Liver (tissue), 3 donors: ENCODE measurements around the gene AMN1.

Experiments used
- FOXA1 ChIP-seq: IDR thresholded peaks from 2 replicates; pipeline ENCODE4 v1.6.1; 2016; ENCODE audit warnings: antibody characterized with exemption
- GABPA ChIP-seq, 2 donors: IDR thresholded peaks in 1 of 2; conservative IDR thresholded peaks in 1 of 2; 2 replicates each; pipeline ENCODE4 v1.6.1; 2016; ENCODE audit warnings: antibody characterized with exemption in 2 of 2, mild to moderate bottlenecking in 1 of 2, moderate library complexity in 1 of 2
- JUND ChIP-seq, 2 donors: IDR thresholded peaks; 2 replicates each; pipeline ENCODE4 v1.6.1; 2016; ENCODE audit warnings: antibody characterized with exemption in 2 of 2
- RAD21 ChIP-seq, 2 donors: IDR thresholded peaks; 2 replicates each; pipeline ENCODE4 v1.6.1; 2016; ENCODE audit warnings: antibody characterized with exemption in 2 of 2, mild to moderate bottlenecking in 2 of 2
- RXRA ChIP-seq, 2 donors: IDR thresholded peaks; 2 replicates each; pipeline ENCODE4 v1.6.1; 2017 to 2018; ENCODE audit warnings: antibody characterized with exemption in 2 of 2, mild to moderate bottlenecking in 1 of 2
- SP1 ChIP-seq: IDR thresholded peaks from 2 replicates; pipeline ENCODE4 v1.6.1; 2018; ENCODE audit warnings: antibody characterized with exemption, mild to moderate bottlenecking
- TAF1 ChIP-seq: conservative IDR thresholded peaks from 2 replicates; pipeline ENCODE4 v1.6.1; 2016; ENCODE audit warnings: antibody characterized with exemption, mild to moderate bottlenecking
- YY1 ChIP-seq: IDR thresholded peaks from 2 replicates; pipeline ENCODE4 v1.6.1; 2016; ENCODE audit warnings: antibody characterized with exemption, mild to moderate bottlenecking
- TF ChIP-seq, protein P1 (sequence below): IDR thresholded peaks from 2 replicates; pipeline ENCODE4 v1.6.1; 2016; ENCODE audit warnings: antibody characterized with exemption
- TF ChIP-seq, protein P2 (sequence below): fragments of 150-350 bp; IDR thresholded peaks from 2 replicates; pipeline ENCODE4 v1.5.1; 2017; ENCODE audit warnings: improper control_type of control experiment, low read depth, low read length; ENCODE audit not compliant: missing input control
- TF ChIP-seq, protein P3 (sequence below): IDR thresholded peaks from 2 replicates; pipeline ENCODE4 v1.6.1; 2016; ENCODE audit warnings: antibody characterized with exemption
- TF ChIP-seq, protein P4 (sequence below): IDR thresholded peaks from 2 replicates; pipeline ENCODE4 v1.6.1; 2016; ENCODE audit warnings: antibody characterized with exemption, mild to moderate bottlenecking
- TF ChIP-seq, protein P5 (sequence below): IDR thresholded peaks from 2 replicates; pipeline ENCODE4 v1.6.1; 2016; ENCODE audit warnings: antibody characterized with exemption
- donor health status: healthy.
- donor health status: healthy.

DNA sequence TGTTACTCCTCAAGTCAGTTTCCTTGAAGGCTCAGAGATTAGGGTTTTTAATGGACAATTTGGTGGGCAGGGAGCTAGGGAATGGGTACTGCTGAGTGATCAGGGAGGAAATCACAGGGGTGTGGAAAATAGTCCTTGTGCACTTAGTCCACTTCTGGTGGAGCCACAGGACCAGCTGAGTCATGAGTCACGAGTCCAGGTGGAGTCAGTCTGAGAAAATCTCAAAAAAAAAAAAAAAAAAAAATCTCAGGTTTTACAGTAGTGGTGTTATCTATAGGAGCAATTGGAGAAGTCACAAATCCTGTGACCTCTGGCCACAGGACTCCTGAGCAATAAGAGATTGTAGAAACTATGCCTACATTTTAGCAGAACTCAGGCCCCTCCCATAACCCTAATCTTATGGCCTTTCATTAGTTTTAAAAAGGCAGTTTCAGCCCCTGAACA lies 28.2 kb upstream of the AMN1 start:
- TF ChIP-seq, protein P1, sequence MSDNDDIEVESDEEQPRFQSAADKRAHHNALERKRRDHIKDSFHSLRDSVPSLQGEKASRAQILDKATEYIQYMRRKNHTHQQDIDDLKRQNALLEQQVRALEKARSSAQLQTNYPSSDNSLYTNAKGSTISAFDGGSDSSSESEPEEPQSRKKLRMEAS: no peak
- TF ChIP-seq, protein P2, sequence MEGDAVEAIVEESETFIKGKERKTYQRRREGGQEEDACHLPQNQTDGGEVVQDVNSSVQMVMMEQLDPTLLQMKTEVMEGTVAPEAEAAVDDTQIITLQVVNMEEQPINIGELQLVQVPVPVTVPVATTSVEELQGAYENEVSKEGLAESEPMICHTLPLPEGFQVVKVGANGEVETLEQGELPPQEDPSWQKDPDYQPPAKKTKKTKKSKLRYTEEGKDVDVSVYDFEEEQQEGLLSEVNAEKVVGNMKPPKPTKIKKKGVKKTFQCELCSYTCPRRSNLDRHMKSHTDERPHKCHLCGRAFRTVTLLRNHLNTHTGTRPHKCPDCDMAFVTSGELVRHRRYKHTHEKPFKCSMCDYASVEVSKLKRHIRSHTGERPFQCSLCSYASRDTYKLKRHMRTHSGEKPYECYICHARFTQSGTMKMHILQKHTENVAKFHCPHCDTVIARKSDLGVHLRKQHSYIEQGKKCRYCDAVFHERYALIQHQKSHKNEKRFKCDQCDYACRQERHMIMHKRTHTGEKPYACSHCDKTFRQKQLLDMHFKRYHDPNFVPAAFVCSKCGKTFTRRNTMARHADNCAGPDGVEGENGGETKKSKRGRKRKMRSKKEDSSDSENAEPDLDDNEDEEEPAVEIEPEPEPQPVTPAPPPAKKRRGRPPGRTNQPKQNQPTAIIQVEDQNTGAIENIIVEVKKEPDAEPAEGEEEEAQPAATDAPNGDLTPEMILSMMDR: no peak
- TF ChIP-seq, protein P3, sequence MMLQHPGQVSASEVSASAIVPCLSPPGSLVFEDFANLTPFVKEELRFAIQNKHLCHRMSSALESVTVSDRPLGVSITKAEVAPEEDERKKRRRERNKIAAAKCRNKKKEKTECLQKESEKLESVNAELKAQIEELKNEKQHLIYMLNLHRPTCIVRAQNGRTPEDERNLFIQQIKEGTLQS: no peak
- no peak for TF ChIP-seq FOXA1
- TF ChIP-seq RAD21 (IDR thresholded peaks at IDR 0.05): no peak
- no peak for TF ChIP-seq YY1
- TF ChIP-seq, protein P4, sequence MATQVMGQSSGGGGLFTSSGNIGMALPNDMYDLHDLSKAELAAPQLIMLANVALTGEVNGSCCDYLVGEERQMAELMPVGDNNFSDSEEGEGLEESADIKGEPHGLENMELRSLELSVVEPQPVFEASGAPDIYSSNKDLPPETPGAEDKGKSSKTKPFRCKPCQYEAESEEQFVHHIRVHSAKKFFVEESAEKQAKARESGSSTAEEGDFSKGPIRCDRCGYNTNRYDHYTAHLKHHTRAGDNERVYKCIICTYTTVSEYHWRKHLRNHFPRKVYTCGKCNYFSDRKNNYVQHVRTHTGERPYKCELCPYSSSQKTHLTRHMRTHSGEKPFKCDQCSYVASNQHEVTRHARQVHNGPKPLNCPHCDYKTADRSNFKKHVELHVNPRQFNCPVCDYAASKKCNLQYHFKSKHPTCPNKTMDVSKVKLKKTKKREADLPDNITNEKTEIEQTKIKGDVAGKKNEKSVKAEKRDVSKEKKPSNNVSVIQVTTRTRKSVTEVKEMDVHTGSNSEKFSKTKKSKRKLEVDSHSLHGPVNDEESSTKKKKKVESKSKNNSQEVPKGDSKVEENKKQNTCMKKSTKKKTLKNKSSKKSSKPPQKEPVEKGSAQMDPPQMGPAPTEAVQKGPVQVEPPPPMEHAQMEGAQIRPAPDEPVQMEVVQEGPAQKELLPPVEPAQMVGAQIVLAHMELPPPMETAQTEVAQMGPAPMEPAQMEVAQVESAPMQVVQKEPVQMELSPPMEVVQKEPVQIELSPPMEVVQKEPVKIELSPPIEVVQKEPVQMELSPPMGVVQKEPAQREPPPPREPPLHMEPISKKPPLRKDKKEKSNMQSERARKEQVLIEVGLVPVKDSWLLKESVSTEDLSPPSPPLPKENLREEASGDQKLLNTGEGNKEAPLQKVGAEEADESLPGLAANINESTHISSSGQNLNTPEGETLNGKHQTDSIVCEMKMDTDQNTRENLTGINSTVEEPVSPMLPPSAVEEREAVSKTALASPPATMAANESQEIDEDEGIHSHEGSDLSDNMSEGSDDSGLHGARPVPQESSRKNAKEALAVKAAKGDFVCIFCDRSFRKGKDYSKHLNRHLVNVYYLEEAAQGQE: no peak
- no peak for TF ChIP-seq GABPA (IDR thresholded peaks at IDR 0.05 in 1 of 2, conservative IDR thresholded peaks at IDR 0.05 in 1 of 2)
- no peak for TF ChIP-seq JUND (IDR thresholded peaks at IDR 0.05)
- TF ChIP-seq TAF1: no peak
- no peak for TF ChIP-seq RXRA (IDR thresholded peaks at IDR 0.05)
- TF ChIP-seq, protein P5, sequence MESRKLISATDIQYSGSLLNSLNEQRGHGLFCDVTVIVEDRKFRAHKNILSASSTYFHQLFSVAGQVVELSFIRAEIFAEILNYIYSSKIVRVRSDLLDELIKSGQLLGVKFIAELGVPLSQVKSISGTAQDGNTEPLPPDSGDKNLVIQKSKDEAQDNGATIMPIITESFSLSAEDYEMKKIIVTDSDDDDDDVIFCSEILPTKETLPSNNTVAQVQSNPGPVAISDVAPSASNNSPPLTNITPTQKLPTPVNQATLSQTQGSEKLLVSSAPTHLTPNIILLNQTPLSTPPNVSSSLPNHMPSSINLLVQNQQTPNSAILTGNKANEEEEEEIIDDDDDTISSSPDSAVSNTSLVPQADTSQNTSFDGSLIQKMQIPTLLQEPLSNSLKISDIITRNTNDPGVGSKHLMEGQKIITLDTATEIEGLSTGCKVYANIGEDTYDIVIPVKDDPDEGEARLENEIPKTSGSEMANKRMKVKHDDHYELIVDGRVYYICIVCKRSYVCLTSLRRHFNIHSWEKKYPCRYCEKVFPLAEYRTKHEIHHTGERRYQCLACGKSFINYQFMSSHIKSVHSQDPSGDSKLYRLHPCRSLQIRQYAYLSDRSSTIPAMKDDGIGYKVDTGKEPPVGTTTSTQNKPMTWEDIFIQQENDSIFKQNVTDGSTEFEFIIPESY: no peak
- TF ChIP-seq SP1: no peak
